Measurements from ENCODE around the gene SH2B2. TPM values are rescaled to one million over a fixed set of nuclear protein-coding genes. Genes with fewer than 3 reads are reported as not detected.

SH2B2 gene
- total RNA-seq, 1 donor from 2014 or later = 11.6 TPM

- Mint-ChIP-seq H3K36me3 (ENCODE audit: unreplicated experiment) (no peaks in the 10 kb centered on the region), H3K4me1 (ENCODE audit: low read depth, unreplicated experiment) (peaks cover 10% of the 10 kb centered on the region), H3K27me3 (ENCODE audit: unreplicated experiment) (peaks cover 15% of the 10 kb centered on the region), H3K4me3 (ENCODE audit: unreplicated experiment) (peak overlapping the region; percentile 82), H3K9me3 (ENCODE audit: unreplicated experiment) (peaks cover 3% of the 10 kb centered on the region), H3K27ac (ENCODE audit: unreplicated experiment) (peak overlapping the region; percentile 75)
- no peak for DNase-seq
- TF ChIP-seq CTCF (IDR thresholded peaks at IDR 0.05; ENCODE audit: partially characterized antibody, unreplicated experiment) = no peak
Observed at GRCh38 chr7:102285540-102286236, 980 bp upstream of the SH2B2 start.

GRCh38 chr7:102287111-102287980 is 678 bp downstream of the SH2B2 start:
- TF ChIP-seq CTCF (IDR thresholded peaks at IDR 0.05; ENCODE audit: partially characterized antibody, unreplicated experiment) = no peak
- H3K9me3 Mint-ChIP-seq (ENCODE audit: unreplicated experiment) = peaks cover 3% of the 10 kb centered on the region
- DNase-seq = no peak
- H3K36me3 Mint-ChIP-seq (ENCODE audit: unreplicated experiment) = no peaks in the 10 kb centered on the region
- H3K27ac Mint-ChIP-seq (ENCODE audit: unreplicated experiment) = no peak overlapping the region
- peaks cover 14% of the 10 kb centered on the region for H3K27me3 Mint-ChIP-seq (ENCODE audit: unreplicated experiment)
- peak overlapping the region; percentile 49 for H3K4me3 Mint-ChIP-seq (ENCODE audit: unreplicated experiment)
- peaks cover 15% of the 10 kb centered on the region for H3K4me1 Mint-ChIP-seq (ENCODE audit: low read depth, unreplicated experiment)

- no peaks in the 10 kb centered on the region for H3K36me3 Mint-ChIP-seq (ENCODE audit: unreplicated experiment)
- H3K4me1 Mint-ChIP-seq (ENCODE audit: low read depth, unreplicated experiment) = peaks cover 15% of the 10 kb centered on the region
- no peak overlapping the region for H3K27ac Mint-ChIP-seq (ENCODE audit: unreplicated experiment)
- peaks cover 14% of the 10 kb centered on the region for H3K27me3 Mint-ChIP-seq (ENCODE audit: unreplicated experiment)
- peaks cover 3% of the 10 kb centered on the region for H3K9me3 Mint-ChIP-seq (ENCODE audit: unreplicated experiment)
- TF ChIP-seq CTCF (IDR thresholded peaks at IDR 0.05; ENCODE audit: partially characterized antibody, unreplicated experiment) = no peak
- no peak for DNase-seq
- no peak overlapping the region for H3K4me3 Mint-ChIP-seq (ENCODE audit: unreplicated experiment)
Observed at GRCh38 chr7:102287981-102288278, 1.3 kb downstream of the SH2B2 start.

GRCh38 chr7:102288285-102288930 is 1.7 kb downstream of the SH2B2 start:
- Mint-ChIP-seq H3K9me3 (ENCODE audit: unreplicated experiment) (peaks cover 3% of the 10 kb centered on the region), H3K4me1 (ENCODE audit: low read depth, unreplicated experiment) (peaks cover 15% of the 10 kb centered on the region), H3K36me3 (ENCODE audit: unreplicated experiment) (no peaks in the 10 kb centered on the region), H3K27me3 (ENCODE audit: unreplicated experiment) (peaks cover 14% of the 10 kb centered on the region), H3K4me3 (ENCODE audit: unreplicated experiment) (peak overlapping the region; percentile 71), H3K27ac (ENCODE audit: unreplicated experiment) (peak overlapping the region; percentile 33)
- no peak for TF ChIP-seq CTCF (IDR thresholded peaks at IDR 0.05; ENCODE audit: partially characterized antibody, unreplicated experiment)
- DNase-seq = no peak
